NCI-H446 treated with DMSO at 0.1 percent for 48 hours (cell line): Measurements from ENCODE around the gene TBCC.

ENCODE experiments used
- DNase-seq: peaks from one replicate; lab custom pipeline; 2025; lab: John Stamatoyannopoulos, UW

The TBCC gene

GRCh38 chr6:42694586-42694985 is 51.3 kb downstream of the TBCC start:
- no peak for DNase-seq
